Superior temporal gyrus (tissue), 1 donor: ENCODE data around the gene ABI3BP.

Experiments
- DNase-seq: peaks from one replicate; pipeline ENCODE4 v3.0.0-alpha.2; 2016; ENCODE audit errors: extremely low spot score

Gene ABI3BP

GRCh38 chr3:100776097-100776729 is 217.0 kb downstream of the ABI3BP start:
- DNase-seq = no peak

DNA sequence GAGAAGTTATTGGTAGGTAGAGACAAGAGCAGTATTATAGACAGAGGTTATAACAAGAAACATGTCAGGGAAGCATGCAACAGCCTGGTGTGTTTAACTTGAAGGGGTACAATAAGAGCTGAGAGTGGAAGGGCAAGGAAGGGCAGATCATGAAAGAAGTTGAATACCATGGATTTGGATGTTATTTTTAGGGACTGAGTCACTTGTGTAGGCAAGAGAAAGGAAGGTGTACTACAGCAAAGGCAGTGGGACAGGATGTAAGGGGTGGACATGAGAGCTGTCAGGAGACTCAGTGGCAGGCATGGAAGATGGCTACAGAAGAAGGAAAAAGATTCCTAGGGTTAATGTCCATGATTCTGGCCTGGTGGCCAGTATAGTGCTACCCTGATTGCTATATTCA is 217.6 kb downstream of the ABI3BP start:
- no peak for DNase-seq

DNA sequence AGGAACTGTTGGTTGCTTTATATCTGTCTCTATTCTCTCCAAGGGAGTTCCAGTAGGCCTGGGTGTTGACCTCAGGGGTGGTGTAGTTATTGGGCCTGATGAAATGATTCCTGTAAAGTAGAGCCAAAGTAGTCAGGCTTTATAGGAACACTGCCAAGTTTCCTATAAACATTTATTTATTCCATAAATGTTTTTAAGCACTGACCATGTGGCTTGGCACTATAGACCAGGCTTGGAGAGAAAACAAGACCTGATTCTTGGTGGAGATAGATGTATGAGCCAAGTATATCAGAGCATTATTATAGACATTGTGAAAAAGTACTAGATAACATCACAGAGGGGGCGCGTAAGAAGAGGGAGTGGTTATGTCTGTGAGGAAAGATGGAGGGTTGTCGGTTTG is 218.0 kb downstream of the ABI3BP start:
- no peak for DNase-seq

GRCh38 chr3:100769693-100770092 is 223.5 kb downstream of the ABI3BP start:
- no peak for DNase-seq

- no peak for DNase-seq
Observed at GRCh38 chr3:100766069-100766468, 227.2 kb downstream of the ABI3BP start.

GRCh38 chr3:100765437-100765975 is 227.7 kb downstream of the ABI3BP start:
- DNase-seq = no peak

DNA sequence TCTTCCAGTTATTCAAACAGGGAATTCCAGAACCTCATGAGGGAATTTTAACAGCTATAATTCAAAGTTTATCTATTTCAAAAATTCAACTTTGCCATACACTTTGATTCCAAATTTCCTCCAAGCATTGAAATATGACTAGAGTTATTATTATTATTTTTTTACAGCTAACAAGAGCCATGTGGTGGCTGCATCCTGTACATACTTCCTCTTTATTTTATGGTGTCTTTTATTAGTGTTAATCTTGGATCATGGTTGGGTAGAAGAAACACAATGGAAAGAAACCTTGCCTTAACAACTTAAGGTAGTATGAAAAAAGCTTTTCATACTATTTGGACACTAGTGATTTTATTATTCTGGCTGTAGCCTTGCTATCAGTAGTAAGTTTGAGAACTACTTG is 231.3 kb downstream of the ABI3BP start:
- DNase-seq = no peak

- no peak for DNase-seq
Observed at GRCh38 chr3:100761211-100761942, 231.8 kb downstream of the ABI3BP start.

- DNase-seq = no peak
Observed at GRCh38 chr3:100760377-100760776, 232.8 kb downstream of the ABI3BP start.

DNA sequence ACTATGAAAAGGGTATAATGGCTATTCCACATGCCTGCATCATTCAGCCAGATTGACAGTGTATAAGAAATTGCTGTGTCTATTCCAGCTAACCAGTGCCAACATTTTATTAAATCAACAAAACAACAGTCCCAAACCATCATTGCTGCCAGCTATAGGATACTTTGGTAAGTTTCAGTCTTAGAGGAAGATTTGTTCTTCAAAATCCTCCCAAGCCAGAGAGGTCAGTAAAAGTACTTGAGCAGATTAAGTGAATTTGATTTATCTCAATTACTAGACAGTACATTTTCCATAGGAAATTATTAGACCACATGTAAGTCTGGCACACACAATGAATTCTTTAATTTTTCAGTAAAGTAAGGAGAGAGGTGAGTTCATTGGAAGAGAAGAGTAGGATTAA is 233.3 kb downstream of the ABI3BP start:
- no peak for DNase-seq

DNA sequence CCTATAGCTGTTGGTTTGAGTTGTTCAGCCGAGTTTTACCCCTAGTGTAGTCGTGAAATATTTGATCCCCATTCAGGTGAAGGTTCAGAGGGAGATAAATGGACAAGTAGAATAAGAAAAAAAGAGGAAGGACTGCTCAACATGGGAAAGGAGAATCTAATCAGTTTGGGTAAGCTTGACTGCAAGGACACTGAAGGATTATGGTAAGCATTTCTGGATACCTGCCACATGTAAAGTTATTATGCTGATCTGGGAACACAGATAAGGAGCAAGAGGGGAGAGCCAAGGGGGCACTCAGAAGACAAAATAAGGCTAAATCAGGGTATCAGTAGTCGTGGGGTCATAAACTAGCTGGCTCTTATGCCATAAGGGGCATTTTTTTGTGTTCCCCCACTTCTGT is 234.1 kb downstream of the ABI3BP start:
- no peak for DNase-seq

DNA sequence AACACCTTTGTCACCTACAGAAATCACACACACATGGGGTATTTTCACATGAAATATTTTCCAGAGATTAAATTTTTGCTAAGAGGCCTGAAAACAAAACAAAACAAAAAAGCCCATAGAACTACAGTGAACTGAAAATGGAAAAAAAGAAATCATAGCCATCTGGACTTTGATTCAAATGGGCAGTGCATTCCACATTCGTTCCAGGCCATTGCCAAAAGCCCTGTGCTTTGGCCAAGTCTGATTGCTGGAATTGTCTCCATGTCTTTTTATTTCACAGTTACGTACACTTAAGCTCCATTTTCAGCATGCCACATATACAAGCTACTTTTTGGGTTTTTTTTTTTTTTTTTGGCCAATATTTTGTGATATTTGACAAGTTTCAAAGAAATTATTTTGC is 236.8 kb downstream of the ABI3BP start:
- no peak for DNase-seq

DNA sequence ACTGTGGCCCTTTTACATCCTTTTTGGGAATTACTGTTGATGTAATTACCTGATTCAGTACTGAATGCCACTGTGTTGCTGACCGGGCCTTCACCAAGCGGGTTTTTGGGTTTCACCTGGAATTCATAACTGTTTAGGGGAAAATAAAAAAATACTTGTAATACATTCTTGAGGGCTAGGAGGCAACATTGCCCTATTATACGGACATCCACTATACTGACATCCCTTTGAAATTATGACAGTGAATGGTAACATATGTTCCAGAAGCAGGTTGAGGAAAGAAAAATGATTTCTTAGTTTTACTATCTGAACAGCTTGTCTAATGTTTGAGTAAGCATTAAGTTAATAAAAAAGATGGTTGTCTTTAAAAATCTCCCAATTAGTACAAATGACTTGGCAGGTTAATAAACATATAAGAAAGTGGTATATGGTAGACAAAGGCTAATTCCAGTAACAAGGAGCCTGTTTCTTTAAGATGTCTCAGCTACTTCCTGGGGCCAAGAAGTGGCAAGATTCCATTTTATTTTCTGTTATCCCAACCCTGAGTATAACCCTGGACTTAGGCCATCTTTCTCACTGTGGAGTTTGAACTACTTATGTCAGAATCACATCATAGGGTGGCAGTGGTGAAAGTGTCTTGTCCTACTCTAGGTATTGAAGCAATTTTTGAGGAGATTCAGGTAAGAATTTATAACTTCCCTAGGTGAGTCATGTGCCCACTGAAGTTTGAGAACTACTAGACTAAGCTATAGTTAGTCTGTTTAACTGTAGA is 238.5 kb downstream of the ABI3BP start:
- DNase-seq = no peak

GRCh38 chr3:100753846-100754245 is 239.4 kb downstream of the ABI3BP start:
- no peak for DNase-seq

DNA sequence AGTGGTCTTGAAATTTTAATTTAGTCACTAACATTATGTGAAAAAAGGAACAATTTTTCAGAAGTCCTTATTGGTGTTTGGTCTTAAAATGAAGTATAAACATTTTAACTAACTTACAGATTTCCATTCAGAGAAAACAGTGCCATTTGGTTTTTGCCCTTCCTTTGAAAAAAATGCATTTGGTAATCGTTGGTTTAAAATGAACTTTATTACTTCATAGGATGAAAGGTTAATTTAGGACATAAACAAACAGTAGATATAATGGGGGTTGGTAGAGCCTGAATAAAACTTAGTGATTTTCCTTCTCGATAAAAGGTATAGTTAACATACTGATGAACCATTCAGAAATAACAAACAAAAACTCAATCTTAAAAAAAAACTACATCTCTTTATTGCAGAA is 244.3 kb downstream of the ABI3BP start:
- DNase-seq = no peak

DNA sequence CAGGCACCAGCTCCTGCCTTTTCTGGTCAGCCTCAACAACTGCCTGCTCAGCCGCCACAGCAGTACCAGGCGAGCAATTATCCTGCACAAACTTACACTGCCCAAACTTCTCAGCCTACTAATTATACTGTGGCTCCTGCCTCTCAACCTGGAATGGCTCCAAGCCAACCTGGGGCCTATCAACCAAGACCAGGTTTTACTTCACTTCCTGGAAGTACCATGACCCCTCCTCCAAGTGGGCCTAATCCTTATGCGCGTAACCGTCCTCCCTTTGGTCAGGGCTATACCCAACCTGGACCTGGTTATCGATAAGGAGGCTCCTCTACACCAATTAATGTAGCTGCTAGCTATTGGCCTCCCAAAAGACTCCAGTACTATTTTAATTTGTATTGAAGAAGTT is 245.0 kb downstream of the ABI3BP start:
- no peak for DNase-seq

DNA sequence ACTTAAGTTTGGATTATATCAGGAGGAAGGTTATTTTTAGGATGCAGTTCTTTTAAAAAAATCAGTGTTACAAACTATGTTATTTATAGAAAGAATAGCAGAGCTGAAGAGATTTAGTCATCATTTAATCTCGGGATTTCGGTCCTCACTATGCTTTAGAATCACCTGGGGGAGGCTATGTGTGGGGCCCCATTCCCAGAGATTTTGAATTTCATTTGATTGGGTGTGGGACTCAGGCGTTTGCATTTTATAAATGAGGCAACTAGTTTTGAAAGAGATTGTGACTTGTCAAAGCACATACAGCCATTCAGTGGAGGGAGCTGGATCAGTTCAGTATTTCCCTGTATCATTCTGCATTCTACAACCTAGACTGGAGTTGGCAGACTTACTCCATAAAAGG is 247.1 kb downstream of the ABI3BP start:
- no peak for DNase-seq

DNA sequence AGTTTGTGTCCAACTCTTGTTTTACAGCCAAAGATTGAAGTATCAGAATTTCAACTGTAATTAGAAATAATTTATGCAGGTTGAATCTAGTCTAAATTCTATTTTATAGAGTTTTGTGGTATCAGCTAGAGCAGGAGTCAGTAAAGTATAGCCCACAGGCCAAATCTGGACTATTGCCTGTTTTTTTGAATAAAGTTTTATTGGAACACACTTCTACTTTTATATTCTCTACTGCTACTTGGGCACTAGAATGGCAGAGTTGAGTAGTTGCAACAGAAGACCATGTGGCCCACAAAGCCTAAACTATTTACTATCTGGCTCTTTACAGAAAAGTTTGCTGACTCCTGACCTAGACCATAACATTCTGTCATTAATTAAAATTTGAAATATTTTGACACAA is 247.6 kb downstream of the ABI3BP start:
- no peak for DNase-seq

DNA sequence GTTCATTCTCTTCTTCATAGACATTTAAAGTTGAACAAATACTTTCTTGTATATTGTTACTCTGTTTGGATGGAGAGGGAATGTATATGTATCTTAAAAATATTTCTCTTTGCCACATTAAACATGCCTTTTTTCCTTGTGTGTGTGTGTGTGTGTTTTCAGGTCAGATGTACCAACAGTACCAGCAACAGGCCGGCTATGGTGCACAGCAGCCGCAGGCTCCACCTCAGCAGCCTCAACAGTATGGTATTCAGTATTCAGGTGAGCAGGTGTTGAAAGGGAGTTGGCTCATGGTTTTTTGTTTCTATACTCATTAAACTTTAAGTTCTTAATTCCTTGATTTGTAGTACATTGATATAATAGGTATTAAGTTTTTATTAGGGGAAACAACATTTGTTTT is 248.6 kb downstream of the ABI3BP start:
- no peak for DNase-seq

DNA sequence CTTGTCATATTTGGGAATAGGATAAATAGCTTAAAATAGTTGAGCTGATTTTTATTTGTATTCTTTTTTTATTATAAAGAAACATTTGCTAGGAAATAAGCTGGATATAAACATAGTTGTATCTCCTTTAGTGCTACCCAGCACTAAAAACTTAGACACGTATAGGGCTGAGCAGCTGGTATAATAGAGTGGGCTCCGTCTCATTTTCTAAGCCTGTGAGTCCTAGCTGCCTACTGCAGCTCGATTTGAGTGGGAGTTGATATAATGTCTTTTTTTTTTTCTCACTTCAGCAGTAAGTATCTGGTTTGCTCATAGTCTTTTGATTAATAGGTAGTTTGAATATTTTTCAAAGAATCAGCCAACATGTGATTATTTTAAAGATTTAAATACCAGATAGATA is 249.7 kb downstream of the ABI3BP start:
- DNase-seq = no peak

DNA sequence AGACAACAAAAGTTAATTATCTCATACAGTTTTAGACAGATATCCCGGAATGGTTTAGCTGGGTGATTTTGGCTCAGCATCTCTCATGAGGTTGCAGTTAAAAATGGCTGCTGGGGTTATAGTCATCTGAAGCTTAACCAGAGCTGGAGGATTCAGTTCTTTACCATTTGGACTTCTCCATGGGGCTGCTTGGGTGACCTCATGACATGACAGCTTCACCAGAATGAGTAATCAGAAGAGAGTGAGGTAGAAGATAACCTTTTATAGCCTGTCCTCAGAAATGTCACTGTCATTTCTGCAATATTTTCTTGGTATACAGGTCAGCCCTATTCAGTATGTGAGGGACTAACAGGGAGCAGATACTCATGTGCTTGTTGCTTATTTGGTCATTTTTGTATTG is 253.0 kb downstream of the ABI3BP start:
- DNase-seq = no peak

DNA sequence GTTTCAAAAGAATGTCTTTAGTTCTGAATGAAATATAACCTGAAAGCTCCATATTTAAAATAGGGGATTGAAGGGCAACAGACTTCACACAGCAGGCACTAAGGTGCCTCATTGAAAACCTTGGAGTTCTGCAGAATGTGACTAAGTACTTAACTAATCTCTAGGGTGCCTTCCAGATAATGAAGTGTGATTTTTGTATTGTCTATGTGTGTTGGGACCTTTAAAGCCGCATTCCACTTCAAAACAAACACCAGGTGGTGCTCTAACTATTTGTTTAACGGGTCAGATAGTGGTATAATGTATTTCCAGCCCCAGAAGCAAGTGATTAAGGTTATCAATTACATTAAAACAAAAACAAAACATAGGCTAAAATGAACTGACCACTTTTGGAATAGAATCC is 255.9 kb downstream of the ABI3BP start:
- peak; percentile 42 for DNase-seq

DNA sequence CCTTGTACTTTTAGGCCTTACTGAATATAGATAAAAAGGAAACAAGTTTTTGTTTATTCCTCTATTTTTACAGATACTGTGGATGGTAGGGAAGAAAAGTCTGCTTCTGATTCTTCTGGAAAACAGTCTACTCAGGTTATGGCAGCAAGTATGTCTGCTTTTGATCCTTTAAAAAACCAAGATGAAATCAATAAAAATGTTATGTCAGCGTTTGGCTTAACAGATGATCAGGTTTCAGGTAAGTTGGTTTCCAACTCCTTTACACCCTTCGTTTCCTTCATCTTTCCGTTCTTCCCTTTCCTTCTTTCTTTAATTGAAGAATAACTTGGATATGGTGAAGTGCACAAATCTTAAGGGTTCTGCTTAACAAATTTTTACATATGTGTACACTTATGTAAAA is 260.8 kb downstream of the ABI3BP start:
- no peak for DNase-seq
